Astrocyte (in vitro differentiated cells and primary cell): ENCODE data around the gene OR10X1. TPM values are rescaled to one million over a fixed set of nuclear protein-coding genes. Genes with fewer than 3 reads are reported as not detected.

Experiments
- DNase-seq: peaks from one replicate; pipeline ENCODE4 v3.0.0-alpha.2; 2010; ENCODE audit warnings: low read depth
- FAIRE-seq: peaks from 2 replicates; lab custom pipeline; 2011; peaks lifted over from hg19 to GRCh38; lab: Jason Lieb, UNC
- H2AFZ ChIP-seq: 2 replicates; pipeline ENCODE4 v1.6.0; 2012; ENCODE audit warnings: low read depth, low read length, inconsistent platforms
- H3K27ac ChIP-seq: 2 replicates; pipeline ENCODE4 v1.5.1; 2011; ENCODE audit warnings: low read depth, low read length, inconsistent platforms
- H3K27me3 ChIP-seq: 2 replicates; pipeline ENCODE4 v1.6.0; 2011; ENCODE audit warnings: low read length, inconsistent platforms; ENCODE audit not compliant: insufficient read depth
- H3K36me3 ChIP-seq: 2 replicates; pipeline ENCODE4 v1.5.1; 2011; ENCODE audit warnings: low read length, inconsistent platforms; ENCODE audit not compliant: insufficient read depth
- H3K4me1 ChIP-seq: 2 replicates; pipeline ENCODE4 v1.5.1; 2011; ENCODE audit warnings: low read length, inconsistent platforms; ENCODE audit not compliant: insufficient read depth
- H3K4me2 ChIP-seq: 2 replicates; pipeline ENCODE4 v1.6.0; 2012; ENCODE audit warnings: low read length, inconsistent platforms
- H3K4me3 ChIP-seq: 2 replicates; pipeline ENCODE4 v1.5.1; 2011; ENCODE audit warnings: low read depth, mild to moderate bottlenecking, low read length, inconsistent platforms; ENCODE audit not compliant: insufficient read depth
- H3K79me2 ChIP-seq: 2 replicates; pipeline ENCODE4 v1.6.0; 2012; ENCODE audit warnings: mild to moderate bottlenecking, low read length, inconsistent platforms; ENCODE audit not compliant: insufficient read depth
- H3K9ac ChIP-seq: 2 replicates; pipeline ENCODE4 v1.6.0; 2012; ENCODE audit warnings: mild to moderate bottlenecking, low read length, inconsistent platforms
- H3K9me3 ChIP-seq: 2 replicates; pipeline ENCODE4 v1.5.1; 2012; ENCODE audit warnings: low read depth, mild to moderate bottlenecking, low read length, inconsistent platforms; ENCODE audit not compliant: insufficient read depth
- H4K20me1 ChIP-seq: 2 replicates; pipeline ENCODE4 v1.6.0; 2012; ENCODE audit warnings: low read length, inconsistent platforms; ENCODE audit not compliant: insufficient read depth
- H3K27ac Mint-ChIP-seq: one replicate; pipeline ENCODE4 v1.8.0; 2021; ENCODE audit warnings: mild to moderate bottlenecking, mixed read lengths; ENCODE audit not compliant: unreplicated experiment
- H3K27me3 Mint-ChIP-seq: one replicate; pipeline ENCODE4 v1.8.0; 2021; ENCODE audit warnings: low read depth, mixed read lengths; ENCODE audit not compliant: unreplicated experiment
- H3K36me3 Mint-ChIP-seq: one replicate; pipeline ENCODE4 v1.8.0; 2021; ENCODE audit warnings: low read depth, mixed read lengths; ENCODE audit not compliant: unreplicated experiment
- H3K4me1 Mint-ChIP-seq: one replicate; pipeline ENCODE4 v1.8.0; 2021; ENCODE audit warnings: low read depth, mixed read lengths; ENCODE audit not compliant: unreplicated experiment
- H3K4me3 Mint-ChIP-seq: one replicate; pipeline ENCODE4 v1.8.0; 2021; ENCODE audit warnings: mild to moderate bottlenecking, moderate library complexity, mixed read lengths; ENCODE audit not compliant: unreplicated experiment
- H3K9me3 Mint-ChIP-seq: one replicate; pipeline ENCODE4 v1.8.0; 2021; ENCODE audit warnings: mild to moderate bottlenecking, mixed read lengths; ENCODE audit not compliant: unreplicated experiment
- EZH2 ChIP-seq: IDR thresholded peaks from 2 replicates; pipeline ENCODE4 v1.6.1; 2012; ENCODE audit warnings: mild to moderate bottlenecking, low read length, inconsistent platforms; ENCODE audit not compliant: insufficient read depth
- total RNA-seq: library from RNA; stranded (reverse); gene quantifications from 2 replicates; pipeline ENCODE4 v1.2.1, GENCODE V29; 2021
- TF ChIP-seq, protein P1 (sequence below): IDR thresholded peaks from 2 replicates; pipeline ENCODE4 v1.5.1; 2011; ENCODE audit warnings: low read depth, mild to moderate bottlenecking, inconsistent platforms, low read length, moderate library complexity; ENCODE audit not compliant: insufficient read depth

Gene OR10X1
- total RNA-seq, 1 donor from 2014 or later, result not detected

DNA sequence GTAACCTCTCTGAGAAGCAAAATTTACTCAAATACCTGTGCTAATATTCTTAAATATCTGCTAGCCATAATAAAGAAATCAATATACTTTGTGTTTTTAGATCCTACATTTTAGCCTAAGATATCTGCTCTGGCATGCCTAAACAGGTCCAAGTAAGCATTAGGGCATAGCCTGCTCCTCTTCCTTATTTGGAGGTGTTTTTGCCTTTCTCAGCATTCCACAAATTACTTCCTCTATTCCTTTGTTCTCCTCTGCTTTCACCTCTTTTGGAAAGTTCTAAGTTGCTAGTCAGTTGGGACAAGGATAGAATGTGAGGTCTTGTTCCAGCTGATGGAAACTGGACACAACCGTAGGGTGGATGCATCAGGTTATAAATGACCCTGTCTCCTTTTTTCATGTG is 7.2 kb upstream of the OR10X1 start:
- Mint-ChIP-seq H3K27ac (no peak overlapping the region), H3K36me3 (no peaks in the 10 kb centered on the region), H3K9me3 (peaks cover 5% of the 10 kb centered on the region), H3K4me3 (no peak overlapping the region), H3K4me1 (peaks cover 9% of the 10 kb centered on the region), H3K27me3 (no peaks in the 10 kb centered on the region)
- Histone ChIP-seq H3K4me2 (no peak overlapping the region), H3K9ac (no peak overlapping the region), H3K27me3 (no peaks in the 10 kb centered on the region), H3K4me3 (no peak overlapping the region), H3K27ac (no peak overlapping the region), H3K36me3 (no peaks in the 10 kb centered on the region), H3K4me1 (no peaks in the 10 kb centered on the region), H3K79me2 (no peaks in the 10 kb centered on the region), H3K9me3 (no peaks in the 10 kb centered on the region), H2AFZ (no peak overlapping the region), H4K20me1 (no peaks in the 10 kb centered on the region)
- FAIRE-seq, result no peak
- DNase-seq, result no peak
- TF ChIP-seq EZH2, result no peak
- TF ChIP-seq, protein P1, sequence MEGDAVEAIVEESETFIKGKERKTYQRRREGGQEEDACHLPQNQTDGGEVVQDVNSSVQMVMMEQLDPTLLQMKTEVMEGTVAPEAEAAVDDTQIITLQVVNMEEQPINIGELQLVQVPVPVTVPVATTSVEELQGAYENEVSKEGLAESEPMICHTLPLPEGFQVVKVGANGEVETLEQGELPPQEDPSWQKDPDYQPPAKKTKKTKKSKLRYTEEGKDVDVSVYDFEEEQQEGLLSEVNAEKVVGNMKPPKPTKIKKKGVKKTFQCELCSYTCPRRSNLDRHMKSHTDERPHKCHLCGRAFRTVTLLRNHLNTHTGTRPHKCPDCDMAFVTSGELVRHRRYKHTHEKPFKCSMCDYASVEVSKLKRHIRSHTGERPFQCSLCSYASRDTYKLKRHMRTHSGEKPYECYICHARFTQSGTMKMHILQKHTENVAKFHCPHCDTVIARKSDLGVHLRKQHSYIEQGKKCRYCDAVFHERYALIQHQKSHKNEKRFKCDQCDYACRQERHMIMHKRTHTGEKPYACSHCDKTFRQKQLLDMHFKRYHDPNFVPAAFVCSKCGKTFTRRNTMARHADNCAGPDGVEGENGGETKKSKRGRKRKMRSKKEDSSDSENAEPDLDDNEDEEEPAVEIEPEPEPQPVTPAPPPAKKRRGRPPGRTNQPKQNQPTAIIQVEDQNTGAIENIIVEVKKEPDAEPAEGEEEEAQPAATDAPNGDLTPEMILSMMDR, result no peak

DNA sequence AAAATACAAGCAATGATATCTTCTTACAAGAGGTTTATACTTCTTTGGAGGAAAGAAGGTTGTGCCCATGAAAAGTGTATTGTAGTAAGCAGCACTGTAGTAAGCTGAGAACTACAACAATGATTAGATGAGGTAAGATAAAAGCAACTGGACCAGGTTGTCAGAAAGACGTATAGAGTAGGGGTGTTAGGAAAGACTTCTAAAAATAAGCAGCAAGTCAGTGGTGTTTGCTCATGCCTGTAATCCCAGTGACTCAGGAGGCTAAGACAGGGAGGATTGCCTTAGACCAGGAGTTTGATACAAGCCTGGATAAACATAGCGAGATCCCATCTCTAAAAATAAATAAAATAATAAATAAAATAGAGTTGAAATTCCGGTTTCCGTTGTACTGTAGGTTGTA is 4.3 kb upstream of the OR10X1 start:
- TF ChIP-seq, protein P1, result no peak
- TF ChIP-seq EZH2, result no peak
- FAIRE-seq (no peak), DNase-seq (no peak)
- Histone ChIP-seq H3K79me2 (no peaks in the 10 kb centered on the region), H3K36me3 (no peaks in the 10 kb centered on the region), H3K4me1 (no peaks in the 10 kb centered on the region), H3K4me3 (no peak overlapping the region), H3K9ac (no peak overlapping the region), H2AFZ (no peak overlapping the region), H3K9me3 (no peaks in the 10 kb centered on the region), H3K27me3 (no peaks in the 10 kb centered on the region), H4K20me1 (no peaks in the 10 kb centered on the region), H3K4me2 (no peak overlapping the region), H3K27ac (no peak overlapping the region)
- H3K4me3 Mint-ChIP-seq, result no peak overlapping the region
- H3K36me3 Mint-ChIP-seq, result no peaks in the 10 kb centered on the region
- peaks cover 12% of the 10 kb centered on the region for H3K4me1 Mint-ChIP-seq
- no peaks in the 10 kb centered on the region for H3K27me3 Mint-ChIP-seq
- peaks cover 5% of the 10 kb centered on the region for H3K9me3 Mint-ChIP-seq
- H3K27ac Mint-ChIP-seq, result no peak overlapping the region

DNA sequence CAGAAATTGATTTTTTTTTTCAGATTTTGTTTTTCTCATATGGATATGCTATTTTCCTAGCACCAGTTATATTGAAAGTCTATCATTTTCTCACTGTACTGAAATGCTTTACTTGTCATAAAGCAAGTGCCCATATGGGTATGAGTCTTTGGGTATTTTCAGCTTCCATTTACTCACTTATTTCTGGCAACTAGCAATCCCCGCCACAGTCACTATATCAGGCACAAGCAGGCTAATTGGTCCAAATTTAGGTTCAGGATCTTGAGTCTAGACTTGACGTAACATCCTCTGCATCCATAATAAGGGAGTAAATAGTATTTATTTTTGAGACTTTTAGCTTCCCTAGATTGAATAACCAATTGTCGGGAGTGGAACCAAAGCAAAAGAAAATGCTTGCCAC is 2.1 kb downstream of the OR10X1 start:
- Histone ChIP-seq H3K9ac (no peak overlapping the region), H3K27me3 (no peaks in the 10 kb centered on the region), H3K27ac (no peak overlapping the region), H3K9me3 (no peaks in the 10 kb centered on the region), H3K36me3 (no peaks in the 10 kb centered on the region), H4K20me1 (no peaks in the 10 kb centered on the region), H3K4me2 (no peak overlapping the region), H3K4me3 (no peak overlapping the region), H2AFZ (no peak overlapping the region), H3K4me1 (no peaks in the 10 kb centered on the region), H3K79me2 (no peaks in the 10 kb centered on the region)
- no peak overlapping the region for H3K4me3 Mint-ChIP-seq
- FAIRE-seq (no peak), DNase-seq (no peak)
- H3K27me3 Mint-ChIP-seq, result no peaks in the 10 kb centered on the region
- no peak for TF ChIP-seq EZH2
- TF ChIP-seq, protein P1, result no peak
- no peaks in the 10 kb centered on the region for H3K36me3 Mint-ChIP-seq
- H3K27ac Mint-ChIP-seq, result no peak overlapping the region
- no peaks in the 10 kb centered on the region for H3K9me3 Mint-ChIP-seq
- H3K4me1 Mint-ChIP-seq, result peaks cover 9% of the 10 kb centered on the region
